HG03039 (cell line): ENCODE results near the gene MRGPRF.

Experiments
- ATAC-seq: cut with Tn5 transposase; IDR thresholded peaks from one replicate; pipeline ENCODE4 v1.9.1; 2021; ENCODE audit warnings: mild to moderate bottlenecking, moderate library complexity; ENCODE audit not compliant: unreplicated experiment

The MRGPRF gene

GRCh38 chr11:69051381-69052342, 38.6 kb upstream of the MRGPRF start:
- no peak for ATAC-seq

- no peak for ATAC-seq
These were observed 37.7 kb upstream of the MRGPRF start for GRCh38 chr11:69050592-69051380.

- no peak for ATAC-seq
These were observed 36.4 kb upstream of the MRGPRF start for GRCh38 chr11:69049490-69049867.

GRCh38 chr11:69048694-69049489, 35.8 kb upstream of the MRGPRF start, which contains the start of gene TPCN2:
TSS of gene TPCN2 (plus strand) at chr11:69048932. CDS start at chr11:69048998, 66 bp downstream.
- ATAC-seq = peak; percentile 76

- ATAC-seq = no peak
These were observed 35.1 kb upstream of the MRGPRF start for GRCh38 chr11:69048031-69048693.

- no peak for ATAC-seq
These were observed 31.3 kb upstream of the MRGPRF start for GRCh38 chr11:69044111-69045013.

GRCh38 chr11:69041516-69041915, 28.5 kb upstream of the MRGPRF start:
- no peak for ATAC-seq

- ATAC-seq = no peak
These were observed 27.7 kb upstream of the MRGPRF start for GRCh38 chr11:69040581-69041260.

- ATAC-seq = no peak
These were observed 27.0 kb upstream of the MRGPRF start for GRCh38 chr11:69040051-69040450.

GRCh38 chr11:69039501-69039900, 26.5 kb upstream of the MRGPRF start:
- no peak for ATAC-seq

- no peak for ATAC-seq
These were observed 24.5 kb upstream of the MRGPRF start for GRCh38 chr11:69037544-69037943.

GRCh38 chr11:69037074-69037473, 24.0 kb upstream of the MRGPRF start:
- ATAC-seq = no peak

- no peak for ATAC-seq
These were observed 22.9 kb upstream of the MRGPRF start for GRCh38 chr11:69035946-69036340.

- no peak for ATAC-seq
These were observed 22.3 kb upstream of the MRGPRF start for GRCh38 chr11:69035150-69035945.

GRCh38 chr11:69034123-69034867, 21.2 kb upstream of the MRGPRF start:
- ATAC-seq = no peak

GRCh38 chr11:69033431-69033830, 20.4 kb upstream of the MRGPRF start:
- ATAC-seq = no peak

- no peak for ATAC-seq
These were observed 19.8 kb upstream of the MRGPRF start for GRCh38 chr11:69032833-69033232.
